IMR-90 (cell line): ENCODE data around the gene FKBP14. TPM values are rescaled to one million over a fixed set of nuclear protein-coding genes. Genes with fewer than 3 reads are reported as not detected.

Experiments
- ATAC-seq: fragments of 200-7000 bp; cut with Tn5 transposase; 2 replicates; pipeline ENCODE4 v1.9.1; 2020; ENCODE audit warnings: low read depth, mild to moderate bottlenecking, moderate library complexity
- BruUV-seq: library from RNA; stranded (reverse); fragments of 400-500 nt; replicated peaks from 2 replicates; lab custom pipeline; 2021; lab: Mats Ljungman, UMichigan
- CTCF ChIA-PET: fragments of 300-600 bp; formaldehyde crosslinking; extraction: SDS; loops from one replicate; lab custom pipeline; 2021; ENCODE audit warnings: antibody characterized with exemption; lab: Yijun Ruan, JAX
- POLR2A ChIA-PET: fragments of 300-600 bp; sonication (Branson Sonifier 250); formaldehyde crosslinking; loops from one replicate; lab custom pipeline; 2022; ENCODE audit warnings: antibody characterized with exemption; ENCODE audit not compliant: unreplicated experiment; lab: Charles Lee
- DNase-seq: peaks from one replicate; pipeline ENCODE4 v3.0.0; 2013
- H2AFZ ChIP-seq: replicated peaks from 2 replicates; pipeline ENCODE3; 2013; ENCODE audit warnings: low read length, mild to moderate bottlenecking; ENCODE audit not compliant: poor library complexity
- H2AK5ac ChIP-seq: 2 replicates; pipeline ENCODE4 v1.6.1; 2013; ENCODE audit warnings: low read depth, low read length, inconsistent platforms
- H2AK9ac ChIP-seq: replicated peaks from 2 replicates; pipeline ENCODE3; 2013; ENCODE audit warnings: mild to moderate bottlenecking, low read depth, low read length, moderate library complexity; ENCODE audit not compliant: poor library complexity
- H2BK120ac ChIP-seq: 2 replicates; pipeline ENCODE4 v1.6.1; 2013; ENCODE audit warnings: low read depth, low read length, inconsistent platforms
- H2BK15ac ChIP-seq: 3 replicates; pipeline ENCODE4 v1.6.1; 2013; ENCODE audit warnings: low read depth, low read length, inconsistent platforms
- H2BK20ac ChIP-seq: 2 replicates; pipeline ENCODE4 v1.6.1; 2013; ENCODE audit warnings: low read depth, mild to moderate bottlenecking, inconsistent platforms, low read length, moderate library complexity
- H2BK5ac ChIP-seq: 2 replicates; pipeline ENCODE4 v1.6.1; 2013; ENCODE audit warnings: mild to moderate bottlenecking, low read depth, low read length, inconsistent platforms; ENCODE audit not compliant: poor library complexity, severe bottlenecking
- H3K14ac ChIP-seq: replicated peaks from 2 replicates; pipeline ENCODE4 v1.6.1; 2013; ENCODE audit warnings: low read depth, low read length, inconsistent platforms
- H3K18ac ChIP-seq: 2 replicates; pipeline ENCODE4 v1.6.1; 2013; ENCODE audit warnings: low read depth, low read length, control low read depth
- H3K23ac ChIP-seq: 2 replicates; pipeline ENCODE4 v1.6.1; 2013; ENCODE audit warnings: low read depth, low read length, inconsistent platforms
- H3K27ac ChIP-seq: 2 replicates; pipeline ENCODE4 v1.5.1; 2013; ENCODE audit warnings: mild to moderate bottlenecking, control low read depth, low read length; ENCODE audit not compliant: insufficient read depth
- H3K27me3 ChIP-seq: 2 replicates; pipeline ENCODE4 v1.6.1; 2013; ENCODE audit warnings: low read length; ENCODE audit not compliant: control insufficient read depth, insufficient read depth
- H3K36me3 ChIP-seq: 2 replicates; pipeline ENCODE4 v1.6.1; 2013; ENCODE audit warnings: low read length, mixed read lengths; ENCODE audit not compliant: control insufficient read depth, insufficient read depth
- H3K4ac ChIP-seq: 2 replicates; pipeline ENCODE4 v1.6.1; 2013; ENCODE audit warnings: low read depth, low read length, inconsistent platforms
- H3K4me1 ChIP-seq: 2 replicates; pipeline ENCODE4 v1.6.1; 2013; ENCODE audit warnings: low read length, mixed read lengths; ENCODE audit not compliant: control insufficient read depth, insufficient read depth
- H3K4me2 ChIP-seq: 2 replicates; pipeline ENCODE4 v1.6.1; 2013; ENCODE audit warnings: low read depth, mild to moderate bottlenecking, control low read depth, low read length, moderate library complexity
- H3K4me3 ChIP-seq: 2 replicates; pipeline ENCODE4 v1.5.1; 2013; ENCODE audit warnings: low read depth, mild to moderate bottlenecking, control low read depth, low read length, moderate library complexity; ENCODE audit not compliant: insufficient read depth
- H3K56ac ChIP-seq: 2 replicates; pipeline ENCODE4 v1.6.1; 2013; ENCODE audit warnings: low read length, inconsistent platforms; ENCODE audit not compliant: insufficient read depth; ENCODE audit errors: extremely low read depth
- H3K79me1 ChIP-seq, 2 experiments: 2 replicates each; pipeline ENCODE4 v1.6.1; 2013; ENCODE audit warnings: low read length in 2 of 2, inconsistent platforms in 1 of 2, low read depth in 1 of 2
- H3K9ac ChIP-seq: 2 replicates; pipeline ENCODE4 v1.6.1; 2013; ENCODE audit warnings: low read depth, low read length, control low read depth
- H3K9me1 ChIP-seq: 2 replicates; pipeline ENCODE4 v1.6.1; 2013; ENCODE audit warnings: low read length, inconsistent platforms; ENCODE audit not compliant: insufficient read depth
- H3K9me3 ChIP-seq: 2 replicates; pipeline ENCODE4 v1.6.1; 2013; ENCODE audit warnings: low read length; ENCODE audit not compliant: control insufficient read depth, insufficient read depth
- H4K20me1 ChIP-seq: 2 replicates; pipeline ENCODE4 v1.6.1; 2013; ENCODE audit warnings: low read length, inconsistent platforms; ENCODE audit not compliant: insufficient read depth
- H4K5ac ChIP-seq: 2 replicates; pipeline ENCODE4 v1.6.1; 2013; ENCODE audit warnings: mild to moderate bottlenecking, low read depth, low read length, control low read depth
- H4K8ac ChIP-seq, 2 experiments: 2 replicates each; pipeline ENCODE4 v1.6.1; 2013; ENCODE audit warnings: low read depth in 2 of 2, low read length in 2 of 2, control low read depth in 1 of 2, inconsistent platforms in 1 of 2
- H4K91ac ChIP-seq: 2 replicates; pipeline ENCODE4 v1.6.1; 2013; ENCODE audit warnings: low read depth, low read length, inconsistent platforms; ENCODE audit not compliant: insufficient read depth
- CHD1 ChIP-seq: IDR thresholded peaks from 2 replicates; pipeline ENCODE4 v1.6.1; 2012; ENCODE audit warnings: low read depth, low read length, improper control_type of control experiment
- MXI1 ChIP-seq: IDR thresholded peaks from 2 replicates; pipeline ENCODE4 v1.6.1; 2012; ENCODE audit warnings: low read depth, mild to moderate bottlenecking, low read length, moderate library complexity, borderline replicate concordance
- POLR2A ChIP-seq: IDR thresholded peaks from 2 replicates; pipeline ENCODE4 v1.6.1; 2012; ENCODE audit warnings: mild to moderate bottlenecking, low read depth, low read length
- WGBS, 2 experiments: methylation state at CpG; one replicate each; pipeline versions ENCODE4 v1.1.5 to v1.1.7; 2013; ENCODE audit warnings: missing lambda C conversion rate in 2 of 2; ENCODE audit not compliant: insufficient read length in 1 of 2; ENCODE audit errors: extremely low coverage in 2 of 2; 5-methylcytosine and 5-hydroxymethylcytosine counted together
- dilution Hi-C: fragments of 300-500 bp; cut with HindIII; formaldehyde crosslinking; loops from one replicate; pipeline ENCODE4 v1.14.3; 2018; ENCODE audit warnings: low sequenced_read_pairs; ENCODE audit not compliant: unreplicated experiment
- in situ Hi-C: fragments of 300-500 bp; cut with MboI; formaldehyde crosslinking; loops from 3 replicates; pipeline ENCODE4 v1.14.3; 2019; ENCODE audit warnings: low sequenced_read_pairs, inconsistent platforms, mixed read lengths
- intact Hi-C: fragments of 100-400 bp; cut with micrococcal nuclease; formaldehyde crosslinking; loops from 2 replicates; pipeline ENCODE4 v1.10.0; 2022
- polyA plus RNA-seq, 3 experiments: library from polyadenylated mRNA; depleted of rRNA; stranded (reverse); fragments of >200 nt; gene quantifications; 2 replicates each; pipeline ENCODE4 v1.2.3, GENCODE V29; 2012; ENCODE audit warnings: low replicate concordance in 1 of 3
- total RNA-seq: library from RNA; depleted of rRNA; stranded (reverse); fragments of >200 nt; gene quantifications from 2 replicates; pipeline ENCODE4 v1.2.3, GENCODE V29; 2012

Gene FKBP14
- total and polyA plus RNA-seq, 2 of the 4 experiments (the other 2 are of a cell fraction), result 26.3 to 27.1 TPM

DNA sequence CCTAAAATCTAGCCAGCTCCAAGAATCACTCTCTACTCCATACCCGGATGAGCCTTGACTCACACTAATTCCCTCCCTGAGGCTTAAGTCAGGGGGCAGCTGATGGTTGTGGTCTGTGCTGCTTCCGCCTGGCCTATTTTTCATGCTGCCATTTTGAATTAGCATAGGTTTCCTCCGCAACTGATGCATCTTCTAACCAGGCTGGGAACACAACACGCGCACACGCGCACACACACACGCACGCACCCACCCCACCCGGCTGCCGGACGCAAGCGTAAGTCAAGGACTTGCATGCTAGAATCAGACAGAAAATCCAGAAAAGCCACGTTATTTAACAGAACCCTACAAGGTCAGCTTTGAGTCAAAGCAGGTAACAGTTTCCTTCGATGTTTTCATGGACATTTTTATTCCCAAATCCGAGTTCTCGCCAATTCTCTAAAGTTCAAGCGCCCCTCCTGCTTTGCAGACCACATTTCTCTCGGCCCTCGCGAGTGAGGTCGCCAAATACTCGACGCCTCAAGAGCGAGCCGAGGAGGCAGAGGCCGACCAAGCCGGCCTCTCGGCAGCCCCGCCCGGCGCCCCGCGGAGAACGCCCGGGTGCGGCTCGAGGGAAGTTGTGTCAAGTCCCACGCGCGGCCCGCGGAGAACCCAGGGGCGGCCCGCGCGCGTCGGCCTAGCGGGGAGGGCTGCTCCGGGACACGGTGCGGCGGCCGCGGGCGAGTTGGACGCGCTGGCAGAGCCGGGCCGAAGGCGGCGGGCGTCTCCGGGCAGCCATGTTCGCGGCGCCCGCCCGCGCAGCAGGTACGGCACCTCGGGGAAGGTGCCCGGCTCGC lies 37.9 kb downstream of the FKBP14 start:
- H2BK120ac ChIP-seq, result peak overlapping the region; percentile 82
- H4K20me1 ChIP-seq, result peaks cover 13% of the 10 kb centered on the region
- peak; percentile 73 for DNase-seq
- H3K4ac ChIP-seq, result peak overlapping the region; percentile 81
- peak overlapping the region; percentile 75 for H3K18ac ChIP-seq
- peaks cover 3% of the 10 kb centered on the region; the same call in 1 of the 2 replicates for H3K9me3 ChIP-seq
- H3K4me2 ChIP-seq, result peak overlapping the region; percentile 89
- peaks cover 10% of the 10 kb centered on the region for H3K4me1 ChIP-seq
- intact Hi-C loops (loop anchor here (1.0 to 2.0 kb wide), 2 partner anchors 38 to 74 kb away; partner anchors contain the start of gene FKBP14), in situ Hi-C loops (no loop called here), dilution Hi-C loops (no loop called here)
- H3K14ac ChIP-seq, result peak overlapping the region; percentile 89
- ATAC-seq, result peak; percentile 43
- H2AK9ac ChIP-seq, result peak overlapping the region; percentile 92
- no peaks in the 10 kb centered on the region for H3K36me3 ChIP-seq
- peak overlapping the region; percentile 77; the same call in 2 of the 3 replicates for H2BK15ac ChIP-seq
- H3K27ac ChIP-seq, result peak overlapping the region; percentile 97
- H2BK20ac ChIP-seq, result peak overlapping the region; percentile 52
- ChIA-PET CTCF (no interaction called here), POLR2A (no interaction called here)
- peak overlapping the region; percentile 94 for H2BK5ac ChIP-seq
- peak overlapping the region; percentile 95 for H2AFZ ChIP-seq
- H3K9me1 ChIP-seq, result peaks cover 8% of the 10 kb centered on the region
- no peaks in the 10 kb centered on the region for H3K27me3 ChIP-seq
- peak overlapping the region; percentile 94 for H3K9ac ChIP-seq
- H3K79me1 ChIP-seq, result peaks cover 7 to 42% of the 10 kb centered on the region in 2 experiments; a peak in 3 of 4 replicates
- peak overlapping the region; percentile 99 for H3K4me3 ChIP-seq
- peak overlapping the region; percentile 69 for H3K56ac ChIP-seq
- no peak for TF ChIP-seq POLR2A
- 0 out of 2 replicates have a peak, but pooled peaks have one; percentile 43 for TF ChIP-seq CHD1
- peak; percentile 13; the same call in 1 of the 2 replicates for TF ChIP-seq MXI1
- no TSS peak for BruUV-seq
- peak overlapping the region; percentile 50 to 85 for H4K8ac ChIP-seq
- H4K91ac ChIP-seq, result peak overlapping the region; percentile 66
- H4K5ac ChIP-seq, result peak overlapping the region; percentile 78
- peak overlapping the region; percentile 80 for H3K23ac ChIP-seq
- peak overlapping the region; percentile 72; the same call in 1 of the 2 replicates for H2AK5ac ChIP-seq
- 7% methylated on average over 4 of the region's 75 CpGs; no CpG with 5 or more reads in 1 of the 2 experiments for WGBS, 2 experiments
